GM12864 (cell line): ENCODE data around the gene SKOR1.

Experiments
- DNase-seq: peaks from one replicate; pipeline ENCODE4 v3.0.0-alpha.2; 2011; ENCODE audit warnings: low read depth
- H3K4me3 ChIP-seq: 2 replicates; pipeline ENCODE4 v1.5.1; 2011; ENCODE audit warnings: mild to moderate bottlenecking, low read depth, low read length, control low read depth
- CTCF ChIP-seq: IDR thresholded peaks from 2 replicates; pipeline ENCODE4 v1.5.1; 2011; ENCODE audit warnings: low read depth, mild to moderate bottlenecking, moderate library complexity, low read length, control low read depth, inconsistent platforms; ENCODE audit errors: missing control alignments

SKOR1 gene

DNA sequence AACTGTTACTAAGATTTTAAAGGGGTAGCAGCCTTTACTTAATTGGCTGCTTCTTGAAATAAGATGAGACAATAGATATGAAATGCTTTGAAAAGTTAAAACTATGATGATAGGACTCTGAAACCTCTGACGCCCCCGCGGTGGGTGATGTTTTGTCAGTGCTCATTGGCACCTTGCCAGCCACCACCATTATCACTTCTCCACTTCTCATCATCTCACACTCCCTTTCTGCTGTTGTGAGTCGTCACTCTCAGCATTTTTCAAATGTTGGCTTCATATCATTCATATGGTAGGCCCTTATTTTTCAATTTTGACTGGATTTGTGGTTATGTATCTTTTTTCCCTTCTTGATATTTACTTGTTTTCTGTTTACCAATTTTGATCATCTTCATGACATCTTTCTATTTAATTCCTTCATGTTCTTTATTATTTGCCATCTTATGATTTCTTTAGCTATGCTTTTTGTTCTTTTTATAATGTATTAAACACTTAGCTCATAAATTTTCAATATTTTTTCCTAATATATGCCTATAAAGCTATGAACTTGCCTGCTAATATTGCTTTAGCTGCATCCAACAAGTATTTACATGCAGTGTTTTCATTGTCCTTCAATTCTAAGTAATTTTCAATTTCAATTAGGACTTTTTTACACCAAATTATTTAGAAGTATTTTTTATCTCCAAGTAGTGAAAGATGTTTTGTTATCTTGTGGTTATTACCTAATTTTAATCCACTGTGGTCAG is 30.3 kb upstream of the SKOR1 start:
- no peak for DNase-seq
- H3K4me3 ChIP-seq, result no peak overlapping the region
- no peak for TF ChIP-seq CTCF

DNA sequence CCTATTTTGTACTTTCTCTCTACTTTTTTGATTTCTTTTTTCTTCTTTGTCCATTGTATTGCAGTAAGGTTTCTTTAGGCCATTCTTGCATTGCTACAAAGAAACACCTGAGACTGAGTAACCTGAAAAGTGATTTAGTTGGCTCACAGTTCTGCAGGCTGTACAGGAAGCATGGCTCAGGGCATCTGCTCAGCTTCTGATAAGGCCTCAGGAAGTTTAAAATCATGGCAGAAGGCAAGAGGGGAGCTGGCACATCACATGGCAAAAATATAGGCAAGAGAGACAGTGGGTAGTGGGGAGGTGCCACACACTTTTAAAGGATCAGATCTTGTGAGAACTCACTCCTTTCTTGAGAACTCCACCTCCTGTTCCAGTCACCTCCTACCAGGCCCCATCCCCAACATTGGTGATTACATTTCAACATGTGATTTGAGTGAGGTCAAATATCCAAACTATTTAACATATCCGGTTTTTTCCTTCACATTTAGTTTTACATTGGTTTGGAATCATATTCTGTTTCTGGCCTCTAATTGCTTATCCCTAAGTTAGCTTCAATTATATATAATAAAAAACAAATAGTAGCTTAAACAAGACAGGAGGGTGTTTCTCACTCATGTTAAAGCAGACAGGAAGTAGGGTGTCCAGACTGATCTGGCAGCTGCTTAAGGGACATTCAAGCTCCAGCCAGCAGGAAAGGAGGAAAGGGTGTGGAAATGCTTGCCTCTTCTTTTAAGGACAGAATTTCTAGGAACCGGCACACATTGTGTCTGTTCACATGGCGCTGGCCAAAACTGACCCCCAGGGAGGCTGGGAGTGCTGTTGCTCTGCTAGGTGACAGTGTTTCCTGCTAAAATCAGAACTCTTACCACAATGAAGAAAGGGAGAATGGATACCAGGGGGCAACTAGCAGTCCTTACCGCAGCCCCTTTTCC is 28.8 kb upstream of the SKOR1 start:
- H3K4me3 ChIP-seq, result no peak overlapping the region
- TF ChIP-seq CTCF, result no peak
- no peak for DNase-seq

DNA sequence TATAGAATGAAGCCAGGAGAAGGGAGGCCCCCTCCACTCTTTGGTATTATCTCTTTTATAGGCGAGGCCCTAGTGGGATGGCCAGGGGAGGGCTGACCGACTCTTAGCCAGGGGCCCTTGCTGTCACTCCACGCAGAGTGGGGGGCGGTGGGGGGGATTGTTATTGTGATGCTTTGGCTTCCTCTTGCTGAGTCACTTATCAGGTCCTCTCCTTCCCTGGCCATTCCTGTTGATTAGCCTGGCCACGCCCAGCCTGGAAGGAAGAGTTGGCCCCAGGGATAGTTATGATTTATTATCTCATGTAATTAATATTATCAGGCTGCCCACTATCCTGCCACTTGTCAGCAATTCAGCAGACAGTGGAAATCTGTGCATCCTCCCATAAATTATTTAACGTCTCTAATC is 25.5 kb upstream of the SKOR1 start:
- no peak for TF ChIP-seq CTCF
- H3K4me3 ChIP-seq, result no peak overlapping the region
- DNase-seq, result no peak

DNA sequence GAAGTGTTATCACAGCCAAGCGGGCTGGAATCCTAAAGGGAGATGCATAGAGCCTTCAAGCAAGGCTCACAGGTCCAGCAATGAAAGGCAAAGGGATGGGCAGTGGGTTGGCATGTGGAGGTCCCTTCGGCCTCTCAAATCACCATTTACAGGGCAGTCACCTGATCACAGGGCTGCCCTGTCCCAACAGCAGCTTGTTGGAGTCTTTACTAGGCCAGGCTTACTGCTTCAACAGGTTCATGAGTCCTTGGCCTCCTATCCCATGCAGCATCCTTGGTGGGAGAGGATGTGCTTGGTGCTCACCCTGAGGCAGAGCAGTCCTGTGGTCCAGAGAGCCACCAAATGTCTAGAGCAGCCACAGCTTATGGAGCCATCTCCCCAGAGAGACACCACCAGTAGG is 24.2 kb upstream of the SKOR1 start:
- TF ChIP-seq CTCF, result no peak
- H3K4me3 ChIP-seq, result no peak overlapping the region
- DNase-seq, result no peak

DNA sequence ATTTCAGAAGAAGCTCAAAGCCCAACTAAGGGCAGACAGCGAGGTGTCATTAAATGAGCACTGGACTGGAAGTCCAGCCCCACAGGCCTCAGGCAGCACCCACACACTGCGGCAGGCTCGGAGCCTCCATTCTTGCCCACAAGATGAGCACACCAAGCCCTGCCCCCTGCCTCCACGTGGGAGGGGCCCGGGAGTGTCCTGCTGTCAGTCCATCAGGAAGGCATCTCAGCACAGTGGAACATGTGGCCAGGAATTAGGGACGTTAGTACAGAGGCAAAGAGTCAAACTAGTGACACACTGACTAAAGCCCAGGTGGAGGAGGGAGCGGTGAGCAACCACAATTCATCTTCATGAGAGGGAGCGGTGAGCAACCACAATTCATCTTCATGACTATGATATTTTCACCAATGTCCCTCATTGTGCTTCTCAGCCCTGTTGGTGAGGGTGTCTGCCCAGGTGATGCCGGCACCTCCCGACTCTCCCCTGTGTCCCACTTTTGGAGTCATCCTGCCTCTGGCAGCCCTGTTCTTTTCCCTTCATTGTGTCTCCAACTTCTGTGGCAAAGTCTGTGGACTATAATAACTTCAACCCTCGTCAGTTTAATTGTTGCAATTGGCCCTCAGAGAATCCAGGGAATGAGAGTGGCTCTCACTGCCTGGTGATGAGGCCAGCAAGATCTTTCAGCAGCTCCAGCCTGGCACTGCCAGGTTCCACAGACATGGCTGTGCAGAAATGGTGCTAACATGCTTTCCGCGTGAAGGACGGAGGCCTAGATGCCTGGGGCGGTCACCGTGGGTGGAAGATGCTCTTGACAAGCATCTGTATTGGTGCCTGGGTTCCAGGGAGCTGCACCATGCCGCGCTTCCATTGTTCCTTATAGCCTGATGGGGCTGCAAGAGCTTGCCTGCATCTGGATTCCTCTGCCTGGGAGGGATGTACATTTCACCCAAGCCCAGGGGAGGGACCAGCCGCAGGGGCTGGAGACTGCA is 23.1 kb upstream of the SKOR1 start:
- no peak for DNase-seq
- no peak overlapping the region for H3K4me3 ChIP-seq
- TF ChIP-seq CTCF, result no peak

DNA sequence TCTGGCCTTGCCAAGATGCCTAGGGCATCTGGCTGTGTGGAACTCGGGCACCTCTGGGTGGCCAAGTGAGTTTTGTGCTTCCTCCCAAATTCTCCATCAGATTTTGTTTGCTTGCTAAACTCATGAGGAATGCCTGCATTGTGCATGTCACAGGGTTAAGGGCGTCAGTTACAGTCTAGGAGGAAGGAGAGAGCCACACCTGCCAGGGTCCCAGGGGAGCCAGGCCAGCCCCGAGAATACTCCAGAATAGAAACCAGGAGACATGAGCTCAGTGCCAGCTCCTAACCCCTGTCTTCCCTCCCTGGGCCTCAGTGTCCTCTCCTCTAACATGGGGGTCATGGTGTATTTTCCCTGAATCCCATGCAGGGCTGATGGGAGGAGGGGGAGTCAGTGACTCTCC is 22.0 kb upstream of the SKOR1 start:
- H3K4me3 ChIP-seq, result no peak overlapping the region
- no peak for TF ChIP-seq CTCF
- DNase-seq, result no peak
